SW 1271 (cell line): ENCODE measurements around the gene IGFBP2.

Source experiments
- DNase-seq, 2 experiments: peaks; one replicate each; lab custom pipeline; 2025; lab: John Stamatoyannopoulos, UW

The IGFBP2 gene

GRCh38 chr2:216710551-216711301 lies 77.5 kb downstream of the IGFBP2 start:
- DNase-seq, result no peak

GRCh38 chr2:216711348-216711747 lies 78.1 kb downstream of the IGFBP2 start:
- DNase-seq, result no peak

- no peak for DNase-seq
Observed at GRCh38 chr2:216713691-216714336, 80.6 kb downstream of the IGFBP2 start.
